ENCODE results near the gene ADAMTSL2.

DNA sequence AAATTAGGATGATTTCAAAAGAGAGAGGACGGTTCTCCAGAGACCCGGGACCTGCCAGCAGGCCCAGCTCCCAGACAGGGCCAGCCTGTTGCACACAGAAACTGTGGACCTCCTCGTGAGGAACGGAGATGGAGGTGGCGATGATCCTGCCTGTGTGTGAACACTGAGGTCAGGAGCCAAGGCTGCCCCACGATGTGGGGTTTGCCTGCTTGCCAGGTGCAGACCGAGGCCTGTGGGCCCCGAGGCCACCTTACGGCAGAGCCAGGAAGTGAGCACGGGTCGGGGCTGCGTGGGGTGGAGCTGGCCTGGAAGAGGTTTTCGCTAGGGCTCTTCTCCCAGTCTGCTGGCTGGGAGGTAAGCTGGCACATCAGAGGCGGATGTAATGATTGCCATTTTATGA lies 70.4 kb downstream of the ADAMTSL2 start:
- TF ChIP-seq, protein P1, sequence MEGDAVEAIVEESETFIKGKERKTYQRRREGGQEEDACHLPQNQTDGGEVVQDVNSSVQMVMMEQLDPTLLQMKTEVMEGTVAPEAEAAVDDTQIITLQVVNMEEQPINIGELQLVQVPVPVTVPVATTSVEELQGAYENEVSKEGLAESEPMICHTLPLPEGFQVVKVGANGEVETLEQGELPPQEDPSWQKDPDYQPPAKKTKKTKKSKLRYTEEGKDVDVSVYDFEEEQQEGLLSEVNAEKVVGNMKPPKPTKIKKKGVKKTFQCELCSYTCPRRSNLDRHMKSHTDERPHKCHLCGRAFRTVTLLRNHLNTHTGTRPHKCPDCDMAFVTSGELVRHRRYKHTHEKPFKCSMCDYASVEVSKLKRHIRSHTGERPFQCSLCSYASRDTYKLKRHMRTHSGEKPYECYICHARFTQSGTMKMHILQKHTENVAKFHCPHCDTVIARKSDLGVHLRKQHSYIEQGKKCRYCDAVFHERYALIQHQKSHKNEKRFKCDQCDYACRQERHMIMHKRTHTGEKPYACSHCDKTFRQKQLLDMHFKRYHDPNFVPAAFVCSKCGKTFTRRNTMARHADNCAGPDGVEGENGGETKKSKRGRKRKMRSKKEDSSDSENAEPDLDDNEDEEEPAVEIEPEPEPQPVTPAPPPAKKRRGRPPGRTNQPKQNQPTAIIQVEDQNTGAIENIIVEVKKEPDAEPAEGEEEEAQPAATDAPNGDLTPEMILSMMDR (optimal IDR thresholded peaks at IDR 0.05 in 1 of 3, IDR thresholded peaks at IDR 0.05 in 1 of 3, conservative IDR thresholded peaks at IDR 0.05 in 1 of 3; ENCODE audit: extremely low read depth in 1 of 3, insufficient read depth in 2 of 3, low read length in 3 of 3), result peak in 2 of 3 experiments; percentile 21 to 26
- TF ChIP-seq EZH2 (IDR thresholded peaks at IDR 0.05; ENCODE audit: low read length), result peak; percentile 27
